Keratinocyte (primary cell): Measurements from ENCODE around the gene FTHL17. TPM values are rescaled to one million over a fixed set of nuclear protein-coding genes. Genes with fewer than 3 reads are reported as not detected.

Source experiments
- DNase-seq: peaks from one replicate; pipeline ENCODE4 v3.0.0-alpha.2; 2011; ENCODE audit warnings: low read depth, missing footprints, low spot score
- FAIRE-seq: peaks from 2 replicates; lab custom pipeline; 2011; peaks lifted over from hg19 to GRCh38; lab: Jason Lieb, UNC
- H2AFZ ChIP-seq: 2 replicates; pipeline ENCODE4 v1.6.0; 2012; ENCODE audit warnings: low read length, control low read depth, inconsistent platforms; ENCODE audit not compliant: control insufficient read depth
- H3K27ac ChIP-seq: 2 replicates; pipeline ENCODE4 v1.5.1; 2011; ENCODE audit warnings: low read length; ENCODE audit not compliant: control insufficient read depth, insufficient read depth
- H3K27me3 ChIP-seq: 3 replicates; pipeline ENCODE4 v1.6.0; 2011; ENCODE audit warnings: low read length; ENCODE audit not compliant: control insufficient read depth, insufficient read depth; ENCODE audit errors: extremely low read depth
- H3K36me3 ChIP-seq, 2 experiments: 2 replicates in 1 of 2; 3 replicates in 1 of 2; pipeline ENCODE4 v1.5.1; 2011; ENCODE audit warnings: low read length in 2 of 2, mild to moderate bottlenecking in 1 of 2; ENCODE audit not compliant: control insufficient read depth in 2 of 2, insufficient read depth in 2 of 2; ENCODE audit errors: extremely low read depth in 1 of 2
- H3K4me1 ChIP-seq: 3 replicates; pipeline ENCODE4 v1.5.1; 2011; ENCODE audit warnings: low read length; ENCODE audit not compliant: control insufficient read depth, insufficient read depth; ENCODE audit errors: extremely low read depth
- H3K4me2 ChIP-seq: 3 replicates; pipeline ENCODE4 v1.6.0; 2011; ENCODE audit warnings: low read depth, low read length; ENCODE audit not compliant: control insufficient read depth, insufficient read depth; ENCODE audit errors: extremely low read depth
- H3K4me3 ChIP-seq, 3 experiments: fragments of 200-600 bp in 1 of 3; sonication (generic) in 1 of 3; 2 replicates in 2 of 3; 3 replicates in 1 of 3; pipeline ENCODE4 v1.5.1; 2011 to 2016; ENCODE audit warnings: low read length in 3 of 3, mild to moderate bottlenecking in 3 of 3, control low read depth in 2 of 3, inconsistent platforms in 1 of 3, low read depth in 1 of 3, mixed read lengths in 1 of 3, mixed run types in 1 of 3, moderate library complexity in 1 of 3; ENCODE audit not compliant: control insufficient read depth in 2 of 3, insufficient read depth in 2 of 3; ENCODE audit errors: extremely low read depth in 1 of 3
- H3K79me2 ChIP-seq: 2 replicates; pipeline ENCODE4 v1.6.0; 2012; ENCODE audit warnings: low read length; ENCODE audit not compliant: control insufficient read depth, insufficient read depth
- H3K9ac ChIP-seq: 3 replicates; pipeline ENCODE4 v1.6.0; 2011; ENCODE audit warnings: low read length; ENCODE audit not compliant: control insufficient read depth, insufficient read depth; ENCODE audit errors: extremely low read depth
- H3K9me1 ChIP-seq: 3 replicates; pipeline ENCODE4 v1.6.0; 2011; ENCODE audit warnings: low read length; ENCODE audit not compliant: control insufficient read depth, insufficient read depth; ENCODE audit errors: extremely low read depth
- H3K9me3 ChIP-seq: 2 replicates; pipeline ENCODE4 v1.5.1; 2012; ENCODE audit warnings: low read depth, low read length; ENCODE audit not compliant: control insufficient read depth
- H4K20me1 ChIP-seq: 3 replicates; pipeline ENCODE4 v1.6.0; 2011; ENCODE audit warnings: low read length; ENCODE audit not compliant: control insufficient read depth, insufficient read depth; ENCODE audit errors: extremely low read depth
- EZH2 ChIP-seq: IDR thresholded peaks from one replicate; pipeline ENCODE4 v1.6.1; 2012; ENCODE audit warnings: inconsistent platforms, mild to moderate bottlenecking, low read length, moderate library complexity
- dilution Hi-C: fragments of 300-500 bp; cut with MboI; formaldehyde crosslinking; loops from one replicate; pipeline ENCODE4 v1.7.0; 2020; ENCODE audit warnings: low sequenced_read_pairs; ENCODE audit not compliant: extremely low pct_ligation_motif_present
- polyA minus RNA-seq, 3 experiments: library from RNA; depleted of rRNA, polyadenylated mRNA; stranded (reverse); fragments of >200 nt; gene quantifications; 1 replicate in 1 of 3; 2 replicates in 1 of 3; 3 replicates in 1 of 3; pipeline ENCODE4 v1.2.3, GENCODE V29; 2011
- polyA plus RNA-seq, 5 experiments: library from polyadenylated mRNA; depleted of rRNA in 3 of 5; stranded (reverse) in 3 of 5; stranded (forward) in 1 of 5; unstranded in 1 of 5; fragments of >200 nt; gene quantifications; 1 replicate in 1 of 5; 2 replicates in 3 of 5; 3 replicates in 1 of 5; pipeline versions ENCODE4 v1.2.1 to v1.2.3, GENCODE V29; 2011 to 2012; ENCODE audit warnings: missing spikeins in 2 of 5, low read depth in 1 of 5, low replicate concordance in 1 of 5
- TF ChIP-seq, protein P1 (sequence below), 3 experiments: IDR thresholded peaks in 1 of 3; conservative IDR thresholded peaks in 1 of 3; optimal IDR thresholded peaks in 1 of 3; 2 replicates in 2 of 3; 3 replicates in 1 of 3; pipeline versions ENCODE3 to v1.5.1; 2011; ENCODE audit warnings: low read length in 3 of 3, mild to moderate bottlenecking in 3 of 3, moderate library complexity in 2 of 3, control low read depth in 1 of 3, inconsistent platforms in 1 of 3; ENCODE audit not compliant: insufficient read depth in 2 of 3; ENCODE audit errors: extremely low read depth in 1 of 3

The FTHL17 gene
- not detected in 3 replicates for polyA plus RNA-seq
- polyA plus RNA-seq (2011; ENCODE audit: low read depth), result not detected
- not detected in 2 replicates for polyA plus RNA-seq (2011; cell fraction: cytosol; rRNA removed)
- polyA plus RNA-seq (2011; cell fraction: nucleus; rRNA removed), result not detected in 2 replicates
- not detected in 2 replicates for polyA plus RNA-seq (2012; ENCODE audit: low replicate concordance)
- not detected in 3 replicates for polyA minus RNA-seq
- not detected for polyA minus RNA-seq (2011; cell fraction: cytosol; rRNA and poly(A)+ RNA removed)
- not detected in 2 replicates for polyA minus RNA-seq (2011; cell fraction: nucleus; rRNA and poly(A)+ RNA removed)

DNA sequence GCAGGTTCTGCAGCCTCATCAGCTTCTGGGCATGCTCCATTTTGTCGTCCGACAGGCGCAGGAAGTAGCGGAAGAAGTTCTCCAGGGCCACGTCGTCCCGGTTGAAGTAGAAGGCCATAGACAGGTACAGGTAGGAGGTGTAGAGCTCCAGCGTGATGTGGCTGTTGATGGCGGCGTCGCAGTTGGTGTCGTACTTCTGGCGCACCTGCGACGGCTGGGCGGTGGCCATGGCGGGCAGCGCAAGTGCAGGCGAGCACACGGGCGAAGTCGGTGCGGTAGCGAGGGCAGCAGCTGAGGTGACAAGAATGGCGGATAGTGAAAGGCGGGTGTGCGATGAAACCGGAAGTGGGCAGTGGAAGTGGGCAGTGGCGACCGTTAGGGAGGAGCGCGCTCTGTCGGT is at the start of gene FTHL17:
TSS of gene FTHL17 (minus strand) at position 317 of the 400 bp plus-strand sequence. CDS start at position 229, 88 bp downstream.
- H3K27ac ChIP-seq, result no peak within 1 kb of the TSS
- dilution Hi-C loops, result no loop called here
- H3K36me3 ChIP-seq, result no peaks in the 10 kb centered on the region
- no peak within 1 kb of the TSS for H3K4me3 ChIP-seq
- no peaks in the 10 kb centered on the region for H3K9me3 ChIP-seq
- no peaks in the 10 kb centered on the region for H3K79me2 ChIP-seq
- no peaks in the 10 kb centered on the region for H4K20me1 ChIP-seq
- no peak within 1 kb of the TSS for H2AFZ ChIP-seq
- no peaks in the 10 kb centered on the region for H3K27me3 ChIP-seq
- no peaks in the 10 kb centered on the region for H3K4me1 ChIP-seq
- TF ChIP-seq, protein P1, sequence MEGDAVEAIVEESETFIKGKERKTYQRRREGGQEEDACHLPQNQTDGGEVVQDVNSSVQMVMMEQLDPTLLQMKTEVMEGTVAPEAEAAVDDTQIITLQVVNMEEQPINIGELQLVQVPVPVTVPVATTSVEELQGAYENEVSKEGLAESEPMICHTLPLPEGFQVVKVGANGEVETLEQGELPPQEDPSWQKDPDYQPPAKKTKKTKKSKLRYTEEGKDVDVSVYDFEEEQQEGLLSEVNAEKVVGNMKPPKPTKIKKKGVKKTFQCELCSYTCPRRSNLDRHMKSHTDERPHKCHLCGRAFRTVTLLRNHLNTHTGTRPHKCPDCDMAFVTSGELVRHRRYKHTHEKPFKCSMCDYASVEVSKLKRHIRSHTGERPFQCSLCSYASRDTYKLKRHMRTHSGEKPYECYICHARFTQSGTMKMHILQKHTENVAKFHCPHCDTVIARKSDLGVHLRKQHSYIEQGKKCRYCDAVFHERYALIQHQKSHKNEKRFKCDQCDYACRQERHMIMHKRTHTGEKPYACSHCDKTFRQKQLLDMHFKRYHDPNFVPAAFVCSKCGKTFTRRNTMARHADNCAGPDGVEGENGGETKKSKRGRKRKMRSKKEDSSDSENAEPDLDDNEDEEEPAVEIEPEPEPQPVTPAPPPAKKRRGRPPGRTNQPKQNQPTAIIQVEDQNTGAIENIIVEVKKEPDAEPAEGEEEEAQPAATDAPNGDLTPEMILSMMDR (optimal IDR thresholded peaks at IDR 0.05 in 1 of 3, IDR thresholded peaks at IDR 0.05 in 1 of 3, conservative IDR thresholded peaks at IDR 0.05 in 1 of 3; ENCODE audit: extremely low read depth in 1 of 3, insufficient read depth in 2 of 3, low read length in 3 of 3), result no peak
- no peak for TF ChIP-seq EZH2
- H3K9ac ChIP-seq, result no peak within 1 kb of the TSS
- DNase-seq, result no peak
- no peak for FAIRE-seq
- no peak within 1 kb of the TSS for H3K4me2 ChIP-seq
- H3K9me1 ChIP-seq, result no peaks in the 10 kb centered on the region

DNA sequence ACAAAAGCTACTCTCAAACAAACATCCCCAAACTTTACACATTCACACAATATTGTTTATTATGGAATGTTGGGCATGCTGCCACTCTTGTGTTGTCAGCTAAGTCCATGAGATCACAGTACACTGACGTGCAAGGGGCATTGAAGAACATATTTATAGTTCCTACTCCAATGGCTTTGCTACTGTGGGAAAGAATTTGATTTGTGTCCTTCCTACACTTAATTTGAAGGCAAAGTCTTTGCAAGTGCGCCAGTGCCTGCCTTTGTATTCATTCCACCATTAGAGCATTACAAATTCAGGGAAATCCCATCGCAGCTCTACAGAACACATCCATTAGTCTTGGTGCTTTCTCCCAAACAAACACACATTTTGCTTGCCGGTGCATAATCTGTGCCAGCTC is 45.4 kb upstream of the FTHL17 start:
- Histone ChIP-seq H3K9ac (no peak overlapping the region), H2AFZ (no peak overlapping the region), H3K4me3 (no peak overlapping the region), H4K20me1 (no peaks in the 10 kb centered on the region), H3K4me1 (no peaks in the 10 kb centered on the region), H3K27ac (no peak overlapping the region), H3K4me2 (no peak overlapping the region), H3K36me3 (no peaks in the 10 kb centered on the region), H3K27me3 (no peaks in the 10 kb centered on the region), H3K9me1 (no peaks in the 10 kb centered on the region), H3K9me3 (no peaks in the 10 kb centered on the region), H3K79me2 (no peaks in the 10 kb centered on the region)
- FAIRE-seq (no peak), DNase-seq (no peak)
- TF ChIP-seq, protein P1 (optimal IDR thresholded peaks at IDR 0.05 in 1 of 3, IDR thresholded peaks at IDR 0.05 in 1 of 3, conservative IDR thresholded peaks at IDR 0.05 in 1 of 3; ENCODE audit: extremely low read depth in 1 of 3, insufficient read depth in 2 of 3, low read length in 3 of 3), result no peak
- no peak for TF ChIP-seq EZH2
- dilution Hi-C loops, result no loop called here
